SU-DHL-6 (cell line): ENCODE measurements around the gene PTGR3.

Experiments used
- H2AFZ ChIP-seq: fragments of 200-600 bp; sonication (generic); 2 replicates; pipeline ENCODE4 v1.6.1; 2014; ENCODE audit warnings: low read depth, mild to moderate bottlenecking, moderate library complexity, mixed read lengths, antibody characterized with exemption, low read length; ENCODE audit not compliant: severe bottlenecking
- H3F3A ChIP-seq: fragments of 200-600 bp; shearing (Covaris generic); 2 replicates; pipeline ENCODE4 v1.6.0; 2016; ENCODE audit warnings: antibody characterized with exemption, mild to moderate bottlenecking; ENCODE audit not compliant: insufficient read depth
- H3K27ac ChIP-seq: fragments of 200-600 bp; sonication (generic); 2 replicates; pipeline ENCODE4 v1.5.1; 2016; ENCODE audit warnings: low read depth, mild to moderate bottlenecking, low read length, moderate library complexity, mixed read lengths
- H3K27me3 ChIP-seq: fragments of 200-600 bp; sonication (generic), shearing (Covaris generic); 2 replicates; pipeline ENCODE4 v1.6.0; 2014; ENCODE audit warnings: mild to moderate bottlenecking, low read length
- H3K36me3 ChIP-seq: fragments of 200-600 bp; sonication (generic); 2 replicates; pipeline ENCODE4 v1.6.1; 2014; ENCODE audit warnings: mild to moderate bottlenecking, low read length, mixed read lengths
- H3K4me2 ChIP-seq: fragments of 300-600, 200-600 bp; shearing (Covaris generic), sonication (generic); 2 replicates; pipeline ENCODE4 v1.6.0; 2014; ENCODE audit warnings: low read length, low read depth, mild to moderate bottlenecking; ENCODE audit not compliant: poor library complexity, severe bottlenecking
- H3K4me3 ChIP-seq: fragments of 200-600 bp; sonication (generic); 2 replicates; pipeline ENCODE4 v1.5.1; 2014; ENCODE audit warnings: antibody characterized with exemption, low read length, mild to moderate bottlenecking, mixed read lengths; ENCODE audit not compliant: insufficient read depth, poor library complexity, severe bottlenecking
- H3K79me2 ChIP-seq: fragments of 200-600 bp; sonication (generic); 2 replicates; pipeline ENCODE4 v1.6.1; 2014; ENCODE audit warnings: mild to moderate bottlenecking, low read length, moderate library complexity; ENCODE audit not compliant: insufficient read depth
- H3K9ac ChIP-seq: fragments of 200-600 bp; sonication (generic); 2 replicates; pipeline ENCODE4 v1.7.0; 2014; ENCODE audit warnings: mild to moderate bottlenecking, low read length
- H3K9me2 ChIP-seq: fragments of 200-600 bp; sonication (generic); replicated peaks from 2 replicates; pipeline ENCODE4 v1.6.1; 2014; ENCODE audit warnings: low read length; ENCODE audit not compliant: insufficient read depth
- H3K9me3 ChIP-seq: fragments of 200-600 bp; sonication (generic); 2 replicates; pipeline ENCODE4 v1.6.1; 2014; ENCODE audit warnings: low read length, mixed read lengths; ENCODE audit not compliant: insufficient read depth
- H4K20me1 ChIP-seq: fragments of 200-600 bp; sonication (generic); 2 replicates; pipeline ENCODE4 v1.6.1; 2014; ENCODE audit warnings: low read depth, mild to moderate bottlenecking, antibody characterized with exemption, low read length, moderate library complexity, mixed read lengths
- CTCF ChIP-seq: fragments of 200-600 bp; sonication (generic); IDR thresholded peaks from one replicate; pipeline ENCODE4 v1.5.1; 2017; ENCODE audit warnings: antibody characterized with exemption, mild to moderate bottlenecking, low read length, moderate library complexity; ENCODE audit not compliant: insufficient read depth, poor library complexity, severe bottlenecking
- EZH2phosphoT487 ChIP-seq: fragments of 200-600 bp; sonication (generic), shearing (Covaris generic); conservative IDR thresholded peaks from 2 replicates; pipeline ENCODE4 v1.6.1; 2018; ENCODE audit warnings: mild to moderate bottlenecking, antibody characterized with exemption, low read length, moderate library complexity, mixed read lengths

PTGR3 gene

GRCh38 chr18:75215663-75216062 is 6.7 kb upstream of the PTGR3 start:
- TF ChIP-seq EZH2phosphoT487 (no peak), CTCF (no peak)
- H2AFZ ChIP-seq: no peak overlapping the region

GRCh38 chr18:75214766-75215510 is 6.0 kb upstream of the PTGR3 start:
- Histone ChIP-seq H3K9me2 (no peaks in the 10 kb centered on the region), H3K27ac (no peak overlapping the region), H3F3A (peaks cover 4% of the 10 kb centered on the region; the same call in 1 of the 2 replicates), H3K9me3 (no peaks in the 10 kb centered on the region), H3K79me2 (no peaks in the 10 kb centered on the region), H3K4me2 (no peak overlapping the region), H2AFZ (no peak overlapping the region), H4K20me1 (peaks cover 15% of the 10 kb centered on the region; the same call in 1 of the 2 replicates), H3K27me3 (no peaks in the 10 kb centered on the region), H3K36me3 (no peaks in the 10 kb centered on the region), H3K9ac (no peak overlapping the region), H3K4me3 (no peak overlapping the region)
- TF ChIP-seq EZH2phosphoT487: no peak
- TF ChIP-seq CTCF: no peak

More at GRCh38 chr18:75215663-75216062, 6.7 kb upstream of the PTGR3 start:
- H3K9ac ChIP-seq: no peak overlapping the region
- H4K20me1 ChIP-seq: peaks cover 15% of the 10 kb centered on the region; the same call in 1 of the 2 replicates
- H3K4me2 ChIP-seq: no peak overlapping the region
- H3K4me3 ChIP-seq: no peak overlapping the region
- no peaks in the 10 kb centered on the region for H3K27me3 ChIP-seq
- H3K79me2 ChIP-seq: no peaks in the 10 kb centered on the region
- no peaks in the 10 kb centered on the region for H3F3A ChIP-seq
- H3K9me2 ChIP-seq: no peaks in the 10 kb centered on the region
- H3K36me3 ChIP-seq: no peaks in the 10 kb centered on the region
- H3K9me3 ChIP-seq: no peaks in the 10 kb centered on the region
- H3K27ac ChIP-seq: no peak overlapping the region

- Histone ChIP-seq H3F3A (peaks cover 4% of the 10 kb centered on the region; the same call in 1 of the 2 replicates), H3K9me3 (no peaks in the 10 kb centered on the region), H3K27ac (no peak overlapping the region), H3K9ac (no peak overlapping the region), H3K4me3 (no peak overlapping the region), H2AFZ (no peak overlapping the region), H3K36me3 (no peaks in the 10 kb centered on the region), H3K79me2 (no peaks in the 10 kb centered on the region), H3K27me3 (no peaks in the 10 kb centered on the region), H3K9me2 (no peaks in the 10 kb centered on the region), H3K4me2 (no peak overlapping the region), H4K20me1 (peaks cover 15% of the 10 kb centered on the region; the same call in 1 of the 2 replicates)
- no peak for TF ChIP-seq EZH2phosphoT487
- TF ChIP-seq CTCF: no peak
Measured at GRCh38 chr18:75214332-75214690, 5.4 kb upstream of the PTGR3 start.
